ENCODE data around the gene TMF1.

DNA sequence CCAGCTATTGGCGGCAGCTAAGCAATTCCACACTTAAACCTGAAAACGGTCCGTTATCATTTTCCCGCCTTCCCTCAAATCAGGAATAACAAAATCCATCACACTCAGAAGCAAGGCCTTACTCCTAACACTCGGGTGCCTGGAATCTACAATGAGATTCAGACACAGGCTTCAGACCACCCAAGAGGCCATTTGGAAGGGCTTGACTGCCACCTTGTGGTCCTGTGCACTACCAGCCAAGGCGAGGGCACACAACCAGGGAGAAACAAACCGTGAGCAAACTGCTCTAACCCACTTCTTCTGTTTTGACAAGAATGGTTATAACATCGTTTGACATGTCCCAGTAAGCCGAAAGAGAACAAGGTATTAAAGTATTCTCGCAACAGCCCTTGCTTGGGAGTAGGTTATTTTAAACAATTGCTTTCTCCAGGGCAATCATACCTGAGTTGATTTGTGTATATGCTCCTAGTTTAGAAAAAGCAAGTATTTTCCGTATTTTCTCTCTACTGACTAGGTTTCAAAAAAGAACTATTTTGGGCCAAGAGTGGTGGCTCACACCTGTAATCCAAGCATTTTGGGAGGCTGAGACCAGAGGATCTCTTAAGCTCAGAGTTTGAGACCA lies 79.7 kb downstream of the TMF1 start:
- TF ChIP-seq POLR2AphosphoS5 (IDR thresholded peaks at IDR 0.05) (no peak), POLR2A (IDR thresholded peaks at IDR 0.05) (no peak), EP300 (IDR thresholded peaks at IDR 0.05) (no peak)

Data from stomach (tissue), 4 donors.